22Rv1 (cell line): ENCODE measurements around the gene VIPR2.

Experiments used
- CTCF ChIP-seq: fragments of 450-650 bp; IDR thresholded peaks from 2 replicates; pipeline ENCODE4 v1.5.1; 2017; ENCODE audit warnings: mild to moderate bottlenecking
- ZFX ChIP-seq: fragments of 450-650 bp; IDR thresholded peaks from 2 replicates; pipeline ENCODE4 v1.6.1; 2017; ENCODE audit warnings: antibody characterized with exemption, borderline replicate concordance

GRCh38 chr7:159031750-159032149 lies 112.9 kb downstream of the VIPR2 start:
- TF ChIP-seq CTCF (no peak), ZFX (no peak)
